ENCODE measurements around the gene ARID1B. TPM values are rescaled to one million over a fixed set of nuclear protein-coding genes. Genes with fewer than 3 reads are reported as not detected.

Gene ARID1B
- total RNA-seq, 1 donor from 2014 or later: 75.4 TPM

DNA sequence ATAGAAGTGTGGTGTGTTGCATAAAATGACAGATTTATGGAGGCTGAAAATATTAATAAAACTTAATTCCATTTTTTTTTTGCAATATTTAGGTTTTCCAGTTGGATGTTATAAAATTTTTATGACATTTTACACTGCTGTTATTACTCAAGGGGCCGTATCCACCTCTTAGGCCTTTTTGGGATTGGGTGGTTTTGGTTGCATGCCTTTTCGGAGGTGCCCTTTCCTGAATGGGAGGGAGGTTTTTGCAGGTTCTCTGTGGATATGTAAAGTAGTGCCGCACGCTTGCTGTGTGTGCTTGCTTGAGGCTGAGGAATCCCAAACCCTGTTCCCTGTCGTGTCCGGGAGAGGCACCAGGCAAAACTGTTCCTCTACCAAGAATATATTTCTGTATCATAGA, 6.8 kb downstream of the ARID1B start:
- H3K4me3 ChIP-seq (ENCODE audit: insufficient read depth, low read depth, low read length): no peak overlapping the region
- peaks cover 27% of the 10 kb centered on the region for H3K4me1 ChIP-seq (ENCODE audit: insufficient read depth, low read length)
- Mint-ChIP-seq H3K4me3 (ENCODE audit: unreplicated experiment) (peak overlapping the region; percentile 79), H3K4me1 (ENCODE audit: low read depth, unreplicated experiment) (peaks cover 29% of the 10 kb centered on the region), H3K9me3 (ENCODE audit: unreplicated experiment) (no peaks in the 10 kb centered on the region), H3K36me3 (ENCODE audit: low read depth, unreplicated experiment) (no peaks in the 10 kb centered on the region), H3K27me3 (ENCODE audit: low read depth, unreplicated experiment) (no peaks in the 10 kb centered on the region), H3K27ac (ENCODE audit: unreplicated experiment) (peak overlapping the region; percentile 36)
- H2AFZ ChIP-seq (ENCODE audit: low read depth, low read length): no peak overlapping the region
- H3K79me2 ChIP-seq (ENCODE audit: insufficient read depth, low read length): peaks cover 99% of the 10 kb centered on the region
- no peaks in the 10 kb centered on the region for H3K27me3 ChIP-seq (ENCODE audit: insufficient read depth, low read length)
- H3K27ac ChIP-seq (ENCODE audit: low read depth, low read length): no peak overlapping the region
- H3K9me3 ChIP-seq (ENCODE audit: insufficient read depth, low read depth, low read length): no peaks in the 10 kb centered on the region
- no peaks in the 10 kb centered on the region for H3K36me3 ChIP-seq (ENCODE audit: insufficient read depth, low read length)
- TF ChIP-seq EZH2 (IDR thresholded peaks at IDR 0.05; ENCODE audit: insufficient read depth, low read length): no peak
- TF ChIP-seq CTCF (IDR thresholded peaks at IDR 0.05; ENCODE audit: insufficient read depth, low read depth, low read length): no peak
- H3K4me2 ChIP-seq (ENCODE audit: low read length): no peak overlapping the region
- no peak overlapping the region for H3K9ac ChIP-seq (ENCODE audit: low read length)
- DNase-seq (ENCODE audit: low read depth) (no peak), FAIRE-seq (no peak)
- H4K20me1 ChIP-seq (ENCODE audit: insufficient read depth, low read length): peaks cover 81% of the 10 kb centered on the region

DNA sequence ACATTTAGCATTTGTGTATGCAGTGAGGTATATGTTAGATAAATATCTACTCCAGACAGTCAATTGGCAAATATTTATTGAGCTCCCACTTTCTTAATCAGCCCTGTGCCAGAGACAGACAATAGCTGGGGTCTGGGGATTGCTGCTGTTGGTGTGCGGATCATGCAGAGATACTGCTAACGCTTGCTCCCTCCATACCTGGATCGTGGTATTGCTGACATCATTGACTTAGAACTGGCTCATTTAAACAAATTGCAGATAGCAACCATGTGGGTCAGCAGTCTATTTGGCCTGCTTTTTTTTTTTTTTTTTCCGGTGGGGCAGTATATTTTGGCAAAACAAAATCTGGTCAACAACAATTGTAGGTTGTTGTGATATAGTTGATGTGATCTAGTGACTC, 9.5 kb downstream of the ARID1B start:
- Histone ChIP-seq H3K27ac (ENCODE audit: low read depth, low read length) (no peak overlapping the region), H3K4me2 (ENCODE audit: low read length) (no peak overlapping the region), H3K4me1 (ENCODE audit: insufficient read depth, low read length) (peaks cover 21% of the 10 kb centered on the region), H3K9me3 (ENCODE audit: insufficient read depth, low read depth, low read length) (no peaks in the 10 kb centered on the region), H3K79me2 (ENCODE audit: insufficient read depth, low read length) (peaks cover 100% of the 10 kb centered on the region), H3K36me3 (ENCODE audit: insufficient read depth, low read length) (no peaks in the 10 kb centered on the region), H3K9ac (ENCODE audit: low read length) (no peak overlapping the region), H2AFZ (ENCODE audit: low read depth, low read length) (no peak overlapping the region), H4K20me1 (ENCODE audit: insufficient read depth, low read length) (peaks cover 92% of the 10 kb centered on the region), H3K4me3 (ENCODE audit: insufficient read depth, low read depth, low read length) (no peak overlapping the region), H3K27me3 (ENCODE audit: insufficient read depth, low read length) (no peaks in the 10 kb centered on the region)
- Mint-ChIP-seq H3K9me3 (ENCODE audit: unreplicated experiment) (no peaks in the 10 kb centered on the region), H3K27me3 (ENCODE audit: low read depth, unreplicated experiment) (no peaks in the 10 kb centered on the region), H3K4me3 (ENCODE audit: unreplicated experiment) (no peak overlapping the region), H3K36me3 (ENCODE audit: low read depth, unreplicated experiment) (no peaks in the 10 kb centered on the region), H3K4me1 (ENCODE audit: low read depth, unreplicated experiment) (peaks cover 50% of the 10 kb centered on the region), H3K27ac (ENCODE audit: unreplicated experiment) (no peak overlapping the region)
- FAIRE-seq (no peak), DNase-seq (ENCODE audit: low read depth) (no peak)
- TF ChIP-seq EZH2 (IDR thresholded peaks at IDR 0.05; ENCODE audit: insufficient read depth, low read length) (no peak), CTCF (IDR thresholded peaks at IDR 0.05; ENCODE audit: insufficient read depth, low read depth, low read length) (no peak)

DNA sequence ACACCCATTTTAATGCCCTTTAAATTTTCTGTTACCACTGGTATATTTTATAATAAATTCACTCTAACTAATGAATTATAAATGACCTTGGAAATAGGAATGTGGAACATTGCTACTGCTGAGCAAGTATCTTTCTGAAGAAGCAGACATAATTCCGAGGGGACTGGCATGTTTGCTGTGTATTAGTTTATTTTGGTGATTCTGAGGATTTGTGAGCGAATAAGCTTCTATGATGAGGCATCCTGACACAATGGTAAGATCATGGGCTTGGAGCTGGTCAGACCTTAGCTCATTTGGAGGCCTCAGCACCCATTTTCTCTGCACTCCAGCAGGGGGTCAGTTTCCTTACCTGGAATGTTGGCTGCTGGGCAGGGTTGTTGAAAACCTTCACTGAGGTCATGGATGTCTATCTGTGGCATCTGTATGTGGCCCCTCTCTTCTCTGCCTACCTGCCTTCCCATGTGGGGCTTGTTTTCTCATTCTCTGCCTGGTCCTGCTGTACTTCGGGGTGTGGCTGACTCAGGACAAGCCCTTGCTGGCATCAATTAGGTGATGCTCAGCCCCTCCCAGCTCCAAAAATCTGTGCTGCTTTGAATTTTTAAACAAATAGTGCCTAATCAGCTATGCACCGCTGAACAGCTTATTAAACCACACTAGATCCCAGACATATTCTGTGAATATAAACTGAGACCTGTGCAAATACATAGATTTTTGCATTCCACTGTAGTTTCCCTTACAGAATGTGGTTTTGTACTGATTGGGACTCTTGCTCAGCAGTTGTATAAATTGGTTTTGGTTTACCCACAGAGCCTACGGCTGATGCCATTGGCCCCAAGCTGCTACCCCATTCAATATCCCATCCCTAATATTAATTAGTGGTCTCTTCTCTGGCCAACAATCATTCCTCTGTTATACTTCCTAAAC, 10.7 kb downstream of the ARID1B start:
- H3K9ac ChIP-seq (ENCODE audit: low read length): no peak overlapping the region
- H3K36me3 ChIP-seq (ENCODE audit: insufficient read depth, low read length): no peaks in the 10 kb centered on the region
- no peak overlapping the region for H3K4me3 ChIP-seq (ENCODE audit: insufficient read depth, low read depth, low read length)
- FAIRE-seq (no peak), DNase-seq (ENCODE audit: low read depth) (no peak)
- H3K9me3 Mint-ChIP-seq (ENCODE audit: unreplicated experiment): no peaks in the 10 kb centered on the region
- H3K79me2 ChIP-seq (ENCODE audit: insufficient read depth, low read length): peaks cover 100% of the 10 kb centered on the region
- no peak overlapping the region for H3K4me3 Mint-ChIP-seq (ENCODE audit: unreplicated experiment)
- no peaks in the 10 kb centered on the region for H3K9me3 ChIP-seq (ENCODE audit: insufficient read depth, low read depth, low read length)
- peaks cover 97% of the 10 kb centered on the region for H4K20me1 ChIP-seq (ENCODE audit: insufficient read depth, low read length)
- no peak overlapping the region for H3K4me2 ChIP-seq (ENCODE audit: low read length)
- TF ChIP-seq EZH2 (IDR thresholded peaks at IDR 0.05; ENCODE audit: insufficient read depth, low read length) (no peak), CTCF (IDR thresholded peaks at IDR 0.05; ENCODE audit: insufficient read depth, low read depth, low read length) (no peak)
- H3K27me3 Mint-ChIP-seq (ENCODE audit: low read depth, unreplicated experiment): no peaks in the 10 kb centered on the region
- no peaks in the 10 kb centered on the region for H3K36me3 Mint-ChIP-seq (ENCODE audit: low read depth, unreplicated experiment)
- peaks cover 12% of the 10 kb centered on the region for H3K4me1 ChIP-seq (ENCODE audit: insufficient read depth, low read length)
- peaks cover 54% of the 10 kb centered on the region for H3K4me1 Mint-ChIP-seq (ENCODE audit: low read depth, unreplicated experiment)
- no peak overlapping the region for H3K27ac ChIP-seq (ENCODE audit: low read depth, low read length)
- peak overlapping the region; percentile 55 for H3K27ac Mint-ChIP-seq (ENCODE audit: unreplicated experiment)
- H2AFZ ChIP-seq (ENCODE audit: low read depth, low read length): no peak overlapping the region
- H3K27me3 ChIP-seq (ENCODE audit: insufficient read depth, low read length): no peaks in the 10 kb centered on the region

All from astrocyte (in vitro differentiated cells and primary cell).